Measurements from ENCODE around the gene CLIC1. TPM values are rescaled to one million over a fixed set of nuclear protein-coding genes. Genes with fewer than 3 reads are reported as not detected.

CLIC1 gene
- total RNA-seq, 4 donors from 2014 or later: 191 to 427 (median 276) TPM

- Histone ChIP-seq H3K27ac (no peak overlapping the region), H3K4me1 (peaks cover 0 to 12% (median 9%) of the 10 kb centered on the region in 3 donors), H3K4me3 (no peak overlapping the region), H3K36me3 (peaks cover 0 to 82% of the 10 kb centered on the region in 2 donors), H3K27me3 (no peaks in the 10 kb centered on the region), H3K9me3 (no peaks in the 10 kb centered on the region)
- ATAC-seq: no peak
- TF ChIP-seq CTCF (IDR thresholded peaks at IDR 0.05) (no peak), POLR2A (IDR thresholded peaks at IDR 0.05) (no peak), EP300 (IDR thresholded peaks at IDR 0.05) (no peak), POLR2AphosphoS5 (IDR thresholded peaks at IDR 0.05) (no peak)
- WGBS, 2 donors (ENCODE audit: low coverage in 1 of 2): 85 to 97% methylated on average over 6 of the region's 23 CpGs
These were observed 45.2 kb upstream of the CLIC1 start for GRCh38 chr6:31781244-31782125.

- Histone ChIP-seq H3K27ac (no peak overlapping the region), H3K36me3 (peaks cover 0 to 78% of the 10 kb centered on the region in 2 donors), H3K4me3 (no peak overlapping the region), H3K27me3 (no peaks in the 10 kb centered on the region), H3K4me1 (peaks cover 0 to 14% (median 10%) of the 10 kb centered on the region in 3 donors), H3K9me3 (no peaks in the 10 kb centered on the region)
- 87 to 89% methylated on average over 5 to 7 of the region's 20 CpGs for WGBS, 2 donors (ENCODE audit: low coverage in 1 of 2)
- TF ChIP-seq POLR2AphosphoS5 (IDR thresholded peaks at IDR 0.05): no peak
- no peak for TF ChIP-seq EP300 (IDR thresholded peaks at IDR 0.05)
- no peak for TF ChIP-seq POLR2A (IDR thresholded peaks at IDR 0.05)
- TF ChIP-seq CTCF (IDR thresholded peaks at IDR 0.05): no peak
- ATAC-seq: no peak
These were observed 44.3 kb upstream of the CLIC1 start for GRCh38 chr6:31780507-31781243.

- no peaks in the 10 kb centered on the region for H3K9me3 ChIP-seq
- H3K27ac ChIP-seq: no peak overlapping the region
- ATAC-seq: no peak
- H3K27me3 ChIP-seq: no peaks in the 10 kb centered on the region
- H3K4me1 ChIP-seq: peaks cover 0 to 14% (median 10%) of the 10 kb centered on the region in 3 donors
- WGBS, 2 donors (ENCODE audit: low coverage in 1 of 2): no CpG with 5 or more reads among the region's 10 CpGs
- H3K36me3 ChIP-seq: peaks cover 0 to 71% of the 10 kb centered on the region in 2 donors
- no peak for TF ChIP-seq CTCF (IDR thresholded peaks at IDR 0.05)
- TF ChIP-seq POLR2AphosphoS5 (IDR thresholded peaks at IDR 0.05): no peak
- no peak for TF ChIP-seq EP300 (IDR thresholded peaks at IDR 0.05)
- TF ChIP-seq POLR2A (IDR thresholded peaks at IDR 0.05): no peak
- no peak overlapping the region for H3K4me3 ChIP-seq
These were observed 43.6 kb upstream of the CLIC1 start for GRCh38 chr6:31779908-31780307.

GRCh38 chr6:31778999-31779885 is 42.9 kb upstream of the CLIC1 start:
- Histone ChIP-seq H3K9me3 (no peaks in the 10 kb centered on the region), H3K4me3 (no peak overlapping the region), H3K27me3 (no peaks in the 10 kb centered on the region), H3K27ac (no peak overlapping the region), H3K4me1 (peaks cover 0 to 14% (median 10%) of the 10 kb centered on the region in 3 donors), H3K36me3 (peaks cover 0 to 64% of the 10 kb centered on the region in 2 donors)
- ATAC-seq: no peak
- TF ChIP-seq POLR2A (IDR thresholded peaks at IDR 0.05) (no peak), POLR2AphosphoS5 (IDR thresholded peaks at IDR 0.05) (no peak), CTCF (IDR thresholded peaks at IDR 0.05) (no peak), EP300 (IDR thresholded peaks at IDR 0.05) (no peak)
- 88% methylated on average over 11 to 12 of the region's 43 CpGs for WGBS, 2 donors (ENCODE audit: low coverage in 1 of 2)

Measured in gastroesophageal sphincter (tissue), 4 donors.